NCI-H2227 (cell line): ENCODE results near the gene TNS3.

ENCODE experiments used
- DNase-seq: peaks from one replicate; lab custom pipeline; 2025; ENCODE audit not compliant: unreplicated experiment; lab: John Stamatoyannopoulos, UW

TNS3 gene

DNA sequence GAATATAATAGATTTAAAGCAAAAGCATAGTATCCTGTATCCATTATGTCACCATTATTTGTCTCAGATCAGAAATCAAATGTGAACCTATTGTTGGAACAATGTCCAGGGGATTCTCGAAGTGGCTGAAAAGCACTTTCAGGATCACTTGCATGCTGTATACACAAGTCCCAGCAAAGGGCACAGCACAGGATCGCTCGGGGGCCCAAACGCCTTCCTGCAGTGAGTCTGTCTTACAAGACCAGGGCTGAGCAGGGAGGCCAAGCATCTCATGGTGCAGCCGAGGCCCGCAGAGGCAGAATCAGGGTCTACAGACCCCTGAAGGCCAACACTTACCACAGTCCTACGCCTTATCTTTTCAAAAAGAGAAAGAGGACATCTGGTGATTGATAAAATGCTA, 92.3 kb downstream of the TNS3 start:
- no peak for DNase-seq

DNA sequence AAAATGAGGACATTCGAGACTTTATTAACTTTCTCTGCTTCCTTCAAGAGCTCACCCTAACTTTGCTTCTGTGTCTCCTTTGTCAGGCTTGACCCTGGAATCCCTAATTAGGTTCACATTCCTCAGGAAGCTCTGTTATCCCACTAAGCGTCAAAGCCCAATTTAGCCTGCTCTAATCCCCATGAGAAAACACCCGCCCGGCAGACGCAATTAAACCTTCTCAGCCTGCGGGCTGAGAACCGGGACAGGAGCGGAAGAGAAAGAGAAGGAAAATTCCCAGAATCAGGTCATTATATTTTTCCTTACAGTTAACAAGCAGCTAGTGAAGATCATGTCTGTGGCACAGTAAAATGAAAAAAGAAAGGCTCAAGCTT, 93.0 kb downstream of the TNS3 start:
- no peak for DNase-seq

DNA sequence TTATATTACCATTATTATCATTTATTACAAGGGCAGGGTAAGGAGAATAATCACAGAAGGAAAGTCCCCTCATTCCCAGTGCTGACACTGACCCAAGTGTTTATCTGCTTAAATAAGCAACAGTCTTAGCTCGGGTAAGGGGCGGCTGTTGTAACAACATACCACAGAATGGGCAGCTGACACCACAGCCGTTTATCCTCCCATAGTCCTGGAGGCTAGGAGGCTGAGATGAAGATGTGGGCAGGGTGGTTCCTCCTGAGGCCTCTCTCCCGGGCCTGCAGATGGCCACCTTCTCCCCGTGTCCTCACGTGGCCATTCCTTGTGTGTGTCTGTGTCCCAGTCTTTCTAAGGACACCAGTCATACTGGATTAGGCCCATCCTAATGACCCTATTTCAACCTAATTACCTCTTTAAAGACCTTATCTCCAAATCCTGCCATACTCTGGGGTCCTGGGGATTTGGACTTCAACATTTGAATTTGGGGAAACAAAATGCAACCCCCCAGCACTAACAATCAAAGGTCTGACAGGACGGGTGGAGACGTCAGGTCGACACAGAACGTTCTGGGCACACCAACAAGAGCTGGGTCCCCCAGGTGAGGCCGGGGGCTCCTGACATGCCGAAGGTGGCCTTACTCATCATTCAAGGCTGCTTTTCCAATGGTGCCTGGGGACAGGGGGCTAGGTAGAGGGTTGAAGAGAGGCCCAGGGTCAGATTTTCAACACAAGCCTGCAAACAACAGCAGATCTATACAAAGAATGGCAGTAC, 93.5 kb downstream of the TNS3 start:
- DNase-seq, result no peak

DNA sequence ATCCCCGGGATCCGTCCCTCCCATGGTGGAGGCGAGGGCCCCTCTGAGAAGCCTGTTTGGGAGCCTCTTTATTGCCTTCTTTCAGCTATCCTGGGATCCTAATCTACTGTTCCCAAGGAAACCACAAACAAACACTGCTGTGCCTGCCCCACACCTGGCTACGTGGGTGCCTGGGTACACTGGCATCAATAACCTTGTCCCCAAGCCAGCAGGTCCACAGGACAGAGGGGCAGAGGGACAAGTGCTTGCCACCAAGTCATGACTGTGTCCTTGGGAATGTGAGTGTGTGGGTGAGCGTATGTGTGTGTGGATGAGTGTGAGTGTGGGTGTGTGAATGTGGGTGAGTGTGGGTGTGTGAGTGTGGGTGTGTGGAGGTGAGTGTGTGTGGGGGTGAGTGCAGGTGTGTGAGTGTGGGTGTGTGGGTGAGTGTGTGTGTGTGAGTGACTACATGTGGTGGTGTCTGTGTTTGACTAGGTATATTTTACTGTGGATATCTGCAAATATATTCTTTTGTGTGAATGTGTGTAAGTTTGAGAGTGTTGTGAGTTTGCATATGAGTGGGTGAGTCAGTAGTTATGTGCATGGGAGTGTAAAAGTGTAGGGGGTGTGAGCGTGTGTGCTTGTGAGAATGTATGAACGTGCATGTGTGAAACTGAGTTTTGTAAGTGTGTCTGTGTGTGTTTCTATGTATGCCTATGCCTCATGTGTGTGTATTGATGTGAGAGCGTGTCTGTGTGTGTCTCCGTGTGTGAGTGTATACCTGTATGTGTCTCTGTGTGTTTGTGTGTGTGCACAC, 96.1 kb downstream of the TNS3 start:
- no peak for DNase-seq

DNA sequence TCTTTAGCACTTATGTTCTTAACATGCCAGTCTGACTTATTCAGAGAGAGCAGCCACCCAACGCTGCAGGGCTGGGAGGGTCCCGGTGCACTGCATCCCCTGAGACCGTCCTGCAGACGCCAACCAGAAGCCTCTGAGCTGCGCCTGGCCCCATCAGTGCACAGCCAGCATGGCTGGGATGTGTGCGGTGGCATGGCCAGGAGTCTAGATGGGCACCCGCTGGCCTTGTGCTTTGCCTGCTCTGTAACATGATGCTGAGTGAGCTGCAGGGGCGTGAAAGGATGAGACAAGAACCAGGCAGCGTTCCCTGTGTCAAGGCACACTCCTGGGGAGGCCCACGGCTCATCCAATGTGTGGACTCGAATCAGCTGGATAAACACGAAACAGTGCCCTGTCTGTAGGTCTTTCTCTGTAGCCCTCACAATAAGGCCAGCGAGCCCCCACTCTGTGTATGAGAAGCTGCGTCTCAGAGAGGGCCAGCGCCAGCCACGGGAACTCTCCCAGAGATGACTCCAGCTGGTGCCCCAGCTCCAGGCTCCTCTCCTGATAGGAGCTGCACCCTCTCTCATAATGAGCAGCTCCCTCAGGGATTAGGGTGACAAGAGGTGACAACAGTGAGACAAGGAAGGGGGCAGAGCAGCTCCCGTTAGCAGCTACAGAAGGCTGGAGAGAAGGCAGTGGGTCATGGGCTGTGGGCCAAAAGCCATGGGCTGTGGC, 96.8 kb downstream of the TNS3 start:
- no peak for DNase-seq

DNA sequence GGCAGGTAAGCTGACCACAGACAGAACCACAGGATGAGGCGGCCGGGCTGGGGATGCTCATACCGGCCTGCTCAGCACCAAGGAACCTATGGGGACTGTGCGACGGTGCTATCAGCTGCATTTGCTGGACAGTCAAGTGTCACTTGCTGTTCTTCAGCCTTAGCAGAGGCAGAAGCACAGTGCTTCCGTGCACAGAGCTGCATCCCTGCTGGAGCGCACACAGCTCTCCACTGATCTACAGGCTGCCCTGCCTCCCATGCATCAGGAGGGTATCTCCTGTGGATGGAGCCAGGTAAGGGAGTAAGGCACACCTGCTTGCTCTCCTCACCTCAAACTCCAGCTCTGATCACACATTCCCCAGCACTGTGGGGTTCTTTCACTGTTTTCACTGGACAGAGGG, 97.5 kb downstream of the TNS3 start:
- no peak for DNase-seq

DNA sequence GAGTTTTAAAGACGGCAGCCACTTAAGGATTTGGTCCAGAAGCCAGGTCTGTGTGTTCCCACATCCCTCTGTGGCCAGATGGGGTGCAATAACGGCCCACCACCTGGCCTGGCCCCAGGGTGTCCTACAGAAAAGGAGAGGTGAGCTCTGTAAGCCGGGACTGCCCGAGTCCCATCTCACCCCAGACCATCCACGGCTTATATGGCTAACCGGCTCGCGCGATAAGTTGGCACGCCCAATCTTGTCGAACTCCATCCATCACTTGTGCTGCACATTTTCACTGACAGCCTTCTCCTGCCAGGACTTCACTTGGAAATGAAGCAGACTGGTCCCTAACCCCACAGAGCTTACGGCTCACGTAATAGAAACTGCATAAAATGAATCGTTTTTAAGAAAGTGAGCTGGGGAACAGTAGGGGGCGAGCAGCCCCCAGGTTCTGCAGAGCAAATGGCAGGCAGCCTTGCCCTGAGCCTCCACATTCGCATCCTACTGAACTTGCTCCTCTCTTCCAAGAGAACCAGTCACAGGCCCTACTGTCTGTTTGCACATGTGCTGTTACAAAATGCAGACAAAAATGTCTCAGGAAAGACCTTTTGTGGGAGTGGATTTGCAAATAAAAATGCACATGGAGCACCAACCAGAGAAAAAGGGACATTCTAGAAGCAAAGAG, 98.2 kb downstream of the TNS3 start:
- no peak for DNase-seq

DNA sequence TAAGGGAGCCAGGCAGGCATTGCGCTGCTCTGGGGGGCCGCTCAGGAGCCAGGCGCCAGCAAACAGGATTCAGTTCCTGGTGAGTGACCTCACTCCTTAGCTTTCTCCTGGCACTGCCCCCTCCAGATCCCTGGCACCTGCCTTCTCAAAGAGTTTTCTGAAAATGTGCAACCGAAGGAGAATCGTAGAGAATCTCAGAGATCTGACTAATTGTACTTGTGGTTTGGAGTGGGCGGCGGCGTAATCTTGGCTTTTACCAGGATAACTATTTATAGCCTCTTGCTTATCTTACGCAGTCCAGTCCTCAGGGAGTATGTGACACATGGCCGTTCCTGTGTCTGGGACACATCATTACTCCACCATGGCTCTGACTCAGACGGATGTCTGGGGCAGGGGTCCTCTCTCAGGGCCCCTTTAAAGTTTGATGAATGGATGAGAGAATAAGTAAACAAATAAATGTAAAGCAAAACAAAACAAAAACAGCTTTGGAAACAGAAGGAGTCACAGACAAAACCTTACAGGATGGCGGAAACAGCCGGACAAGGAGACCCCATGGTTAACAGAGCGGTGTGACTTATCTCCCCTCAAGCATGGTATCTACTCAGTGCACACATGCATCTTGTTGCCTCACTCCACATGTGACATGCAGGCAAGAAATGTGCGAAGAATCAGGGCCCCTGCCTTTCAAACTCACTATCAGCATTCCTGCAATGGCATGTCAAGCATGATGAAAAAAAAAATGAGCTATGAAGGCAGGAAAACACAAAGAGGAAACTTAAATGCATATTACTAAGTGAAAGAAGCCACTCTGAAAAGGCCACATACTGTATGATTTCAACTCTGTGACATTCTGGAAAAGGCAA, 99.7 kb downstream of the TNS3 start:
- DNase-seq, result no peak

DNA sequence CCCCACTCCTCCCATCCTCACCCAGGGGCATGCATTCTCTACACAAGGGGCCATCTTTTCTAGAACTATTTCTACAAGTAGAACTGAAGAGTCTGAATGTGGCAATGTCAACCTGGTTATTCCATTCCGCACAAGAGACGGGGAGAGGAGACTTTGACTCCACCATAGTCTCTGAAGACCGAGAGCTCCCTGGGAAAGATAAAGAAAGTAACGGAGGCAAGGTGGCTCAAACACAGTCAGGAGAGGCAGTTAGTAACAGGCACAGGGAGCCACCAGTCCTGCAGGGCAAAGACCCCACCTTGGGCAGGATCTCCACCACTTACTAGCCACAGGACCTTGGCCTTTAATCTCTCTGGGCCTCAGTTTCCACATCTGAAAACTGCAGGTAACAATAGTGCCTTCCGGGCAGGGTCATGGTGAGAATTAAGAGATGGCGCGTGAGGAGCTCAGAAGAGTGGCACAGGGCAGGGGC, 100.3 kb downstream of the TNS3 start:
- DNase-seq, result no peak

DNA sequence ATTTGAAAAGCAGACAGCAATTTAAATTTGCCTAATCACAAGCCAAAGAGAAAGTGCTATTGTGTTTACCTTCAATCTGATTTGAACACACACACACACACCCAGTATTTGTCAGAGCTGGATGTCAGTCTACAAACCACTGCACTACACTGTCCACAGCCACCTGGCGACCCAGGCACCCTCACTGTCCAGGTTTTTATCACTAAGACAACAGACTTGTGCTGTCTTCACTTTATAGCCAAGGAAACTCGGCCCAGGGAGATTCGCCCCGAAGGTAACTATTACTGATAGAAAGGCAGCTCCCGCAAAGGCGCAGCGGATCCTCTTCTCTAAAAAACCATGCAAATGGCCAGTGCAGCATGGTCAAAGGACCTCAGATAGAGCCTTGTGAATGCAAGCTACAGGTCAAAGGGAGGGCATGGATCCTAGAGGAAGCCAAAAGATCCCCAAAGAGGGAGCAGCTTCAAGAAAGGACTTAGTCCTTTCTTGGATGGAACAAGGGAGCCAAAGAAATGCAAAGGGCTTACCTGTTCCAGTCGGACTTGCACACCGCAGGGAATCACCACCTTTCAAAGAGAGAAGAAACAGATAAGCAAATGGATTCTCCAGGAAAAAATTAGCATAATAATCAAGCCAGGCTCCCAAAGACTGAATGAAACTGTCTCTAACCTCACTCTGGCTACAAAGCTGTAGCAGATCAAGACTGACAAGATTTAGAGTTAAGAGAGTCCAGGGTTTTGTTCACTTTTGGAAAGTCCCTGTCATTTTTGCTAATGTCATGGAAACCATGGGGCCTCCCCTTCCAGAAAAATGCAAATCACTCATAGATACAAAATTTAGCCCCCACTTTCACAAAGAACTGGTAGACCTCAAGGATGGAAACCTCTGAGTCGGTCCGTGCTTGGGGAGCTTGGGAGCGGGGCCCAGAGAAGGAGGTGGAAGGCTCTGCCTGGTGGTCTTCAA, 101.1 kb downstream of the TNS3 start:
- no peak for DNase-seq

DNA sequence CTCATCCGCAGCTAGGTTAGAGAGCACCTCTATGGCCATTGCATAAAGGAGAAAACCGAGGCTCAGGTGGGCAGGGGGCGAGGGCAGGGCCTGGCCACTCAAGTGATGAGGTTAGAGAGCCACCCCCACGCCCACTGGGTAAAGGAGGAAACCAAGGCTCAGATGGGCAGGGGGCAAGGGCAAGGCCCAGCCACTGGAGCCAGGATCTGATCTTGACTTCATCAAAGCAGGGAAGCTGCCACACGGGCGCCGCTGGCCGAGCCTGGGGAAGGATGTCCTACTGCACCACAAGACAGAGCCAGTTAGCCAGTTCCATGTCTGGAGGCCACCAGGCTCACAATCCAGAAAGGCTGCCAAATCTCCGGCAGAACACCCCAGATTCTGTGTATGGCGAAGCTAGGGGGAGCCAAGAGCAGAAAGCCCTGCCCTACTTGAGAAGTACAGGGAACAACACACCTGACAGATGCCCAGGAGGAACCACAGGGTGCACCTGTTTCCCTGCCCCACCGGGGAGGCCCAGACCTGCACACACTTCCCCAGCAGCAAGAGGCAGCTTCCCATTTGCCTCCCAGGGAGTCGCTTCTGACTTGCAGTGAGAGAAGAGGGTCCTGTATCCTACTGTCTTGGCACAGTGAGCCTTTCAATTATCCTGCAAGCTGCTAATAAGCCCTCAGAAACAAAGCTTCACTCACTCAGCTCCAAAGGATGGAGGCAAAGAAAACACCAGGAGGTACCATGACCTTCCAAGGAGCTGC, 101.9 kb downstream of the TNS3 start:
- DNase-seq, result no peak

DNA sequence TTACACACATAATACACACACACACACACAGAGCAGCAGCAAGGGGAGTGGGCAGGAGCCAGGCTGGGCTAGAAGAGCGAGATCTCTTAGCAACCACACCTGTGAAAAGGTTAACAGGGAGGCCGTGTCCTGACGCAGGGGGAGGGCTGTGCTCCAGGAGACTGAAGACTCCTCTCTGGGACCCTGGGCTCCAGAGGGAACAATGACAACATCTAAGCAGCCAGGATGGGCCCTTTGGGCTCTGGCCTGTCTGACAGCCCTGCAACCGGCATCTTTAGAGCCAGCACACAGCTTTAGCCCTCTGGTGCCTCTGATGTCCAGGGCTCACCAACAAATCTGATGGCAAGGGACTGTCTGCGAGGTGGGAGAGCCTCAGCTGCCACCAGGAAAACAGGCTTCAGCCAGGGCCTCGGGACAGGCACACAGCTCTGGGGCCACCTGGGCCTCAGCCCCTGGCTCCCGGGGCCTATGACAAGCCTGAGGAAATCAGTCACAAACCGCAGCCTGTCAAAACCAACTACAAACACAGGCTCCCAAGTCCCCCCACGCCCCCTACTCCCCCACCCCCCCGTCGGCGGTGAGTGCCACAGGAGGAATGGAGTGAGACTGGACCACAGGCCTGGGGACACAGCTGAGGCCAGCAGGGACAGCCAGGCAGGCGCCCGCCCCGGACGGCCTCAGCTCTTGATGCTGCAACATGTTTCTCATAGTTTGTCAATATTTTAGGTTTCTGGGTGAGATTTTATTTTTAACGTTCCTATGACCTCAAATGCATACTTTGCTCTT, 102.8 kb downstream of the TNS3 start:
- no peak for DNase-seq

DNA sequence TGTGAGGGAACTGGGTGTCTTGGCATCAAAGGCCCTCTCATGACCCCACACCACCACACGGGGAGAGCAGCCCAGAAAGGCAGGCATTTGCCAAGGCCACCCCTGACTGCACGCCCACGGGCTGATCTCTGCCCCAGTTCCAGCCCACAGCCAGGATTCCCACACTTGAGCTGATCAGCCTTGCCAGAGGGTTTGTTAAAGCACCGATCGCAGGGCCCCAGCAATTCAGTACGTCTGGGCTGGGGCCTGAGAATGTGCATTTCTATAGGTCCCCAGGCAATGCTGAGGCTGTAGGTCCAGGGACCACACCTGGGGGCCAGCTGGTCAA, 103.9 kb downstream of the TNS3 start:
- DNase-seq, result no peak

DNA sequence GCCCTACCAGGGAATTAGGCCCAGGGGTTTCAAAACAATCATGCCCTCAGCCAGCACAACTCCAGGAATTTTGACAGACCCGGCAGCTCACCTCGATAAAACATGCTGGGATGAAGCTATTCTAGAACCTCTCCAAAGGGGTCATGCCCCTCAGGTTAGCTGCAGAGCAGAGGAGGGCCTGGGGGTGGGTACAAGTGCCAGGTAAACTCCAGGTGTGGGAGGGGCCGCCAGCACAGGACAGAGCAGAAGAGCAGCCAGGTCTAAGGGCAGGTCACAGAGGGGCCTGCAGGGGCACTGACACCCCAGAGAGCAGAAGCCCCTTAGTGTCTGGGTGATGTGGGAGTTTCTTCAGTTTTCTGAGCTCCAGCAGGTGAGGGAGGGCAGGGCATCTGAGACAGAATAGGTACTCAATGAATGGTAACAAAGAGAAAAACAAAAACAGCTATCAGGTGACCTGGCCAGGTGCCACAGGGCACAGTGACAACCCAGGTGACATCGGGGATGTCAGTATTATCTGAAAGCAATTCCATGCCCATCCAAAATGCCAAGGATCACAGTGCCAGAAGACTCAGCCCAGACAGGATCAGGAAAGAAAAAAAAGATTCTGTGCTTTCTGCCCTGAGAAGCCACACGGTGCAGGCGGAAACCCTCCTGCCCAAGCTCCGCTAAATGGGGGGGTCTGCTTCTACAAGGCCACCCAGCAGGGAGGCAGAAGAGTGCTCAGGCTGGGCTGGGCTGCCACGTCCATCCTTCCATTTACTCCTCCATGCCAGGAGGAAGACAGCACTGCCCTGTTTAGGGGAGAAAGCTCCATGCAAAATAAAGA, 104.5 kb downstream of the TNS3 start:
- DNase-seq, result no peak

DNA sequence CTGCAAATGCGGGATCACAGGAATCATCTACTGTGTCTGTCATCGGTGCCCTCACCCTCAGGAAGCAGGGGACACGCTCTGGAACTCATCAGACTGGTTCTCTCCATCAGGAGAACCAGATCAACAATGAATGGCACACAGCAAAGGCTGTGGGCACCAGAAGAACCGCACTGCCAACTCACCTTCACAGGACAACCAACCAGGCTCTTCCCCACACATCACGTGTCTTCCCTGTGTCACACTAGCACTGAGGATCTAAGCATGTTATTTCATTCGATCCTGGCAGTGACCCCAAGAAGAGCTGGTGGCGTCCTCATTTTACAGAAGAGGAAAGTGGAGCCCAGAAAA, 106.1 kb downstream of the TNS3 start:
- DNase-seq, result no peak

DNA sequence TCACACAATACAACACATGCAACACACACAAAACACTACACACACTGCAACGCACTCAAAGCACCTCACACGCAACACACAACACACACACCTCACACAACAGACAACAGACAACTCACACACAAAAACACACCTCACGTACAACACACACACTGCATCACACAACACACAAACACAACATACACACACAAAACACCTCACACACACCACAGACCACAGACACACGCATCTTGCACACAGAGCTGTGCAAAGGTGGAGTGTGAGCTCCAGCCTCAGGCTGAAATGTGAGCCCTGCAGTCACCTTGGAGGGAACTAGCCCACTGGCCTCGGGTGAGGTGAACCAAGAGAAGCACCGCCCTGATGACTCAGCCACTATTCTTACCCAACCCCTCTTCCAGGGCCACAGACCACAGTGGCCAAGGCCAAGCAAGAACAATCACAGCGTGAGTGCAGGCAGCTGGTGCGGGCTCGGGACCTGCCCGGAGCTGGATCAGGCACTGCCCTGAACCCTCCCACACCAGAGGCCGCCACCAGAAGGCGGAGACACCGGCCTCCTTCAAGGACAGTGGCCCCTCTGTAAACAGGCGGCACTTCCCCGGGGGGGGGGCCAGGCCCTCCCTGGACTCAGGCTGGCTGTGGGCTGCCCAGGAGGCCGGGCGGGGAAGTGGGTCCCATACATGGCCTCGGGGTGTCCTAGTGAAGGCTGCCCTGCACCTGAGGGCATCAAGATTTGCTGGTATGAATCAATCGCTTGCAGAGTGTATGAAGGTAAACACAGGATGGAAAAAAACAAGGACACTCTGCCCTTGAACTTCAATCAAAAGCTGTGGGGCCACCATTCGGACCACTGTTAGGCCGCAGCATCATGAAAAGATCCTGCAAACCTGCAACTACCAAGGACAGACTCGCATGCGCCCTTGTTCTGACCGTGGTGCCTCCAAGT, 106.7 kb downstream of the TNS3 start:
- no peak for DNase-seq
